H9 (cell line): ENCODE measurements around the gene SSNA1. TPM values are rescaled to one million over a fixed set of nuclear protein-coding genes. Genes with fewer than 3 reads are reported as not detected.

Experiments used
- DNase-seq: peaks from one replicate; pipeline ENCODE4 v3.0.0-alpha.2; 2017
- H2AFZ ChIP-seq: one replicate; pipeline ENCODE4 v1.6.1; 2013; ENCODE audit warnings: mild to moderate bottlenecking, low read length, control low read depth, moderate library complexity
- H2AK5ac ChIP-seq: 2 replicates; pipeline ENCODE4 v1.6.1; 2013; ENCODE audit warnings: low read length, control low read depth, mixed read lengths; ENCODE audit not compliant: insufficient read length
- H2BK120ac ChIP-seq: one replicate; pipeline ENCODE4 v1.6.1; 2013; ENCODE audit warnings: low read depth, mild to moderate bottlenecking, low read length, control low read depth, inconsistent platforms; ENCODE audit not compliant: poor library complexity, severe bottlenecking
- H2BK12ac ChIP-seq: 2 replicates; pipeline ENCODE4 v1.6.1; 2013; ENCODE audit warnings: low read length, control low read depth, mixed read lengths, low read depth; ENCODE audit not compliant: insufficient read length
- H2BK15ac ChIP-seq: 2 replicates; pipeline ENCODE4 v1.6.1; 2013; ENCODE audit warnings: low read depth, low read length, control low read depth
- H2BK20ac ChIP-seq: one replicate; pipeline ENCODE4 v1.6.1; 2013; ENCODE audit warnings: low read depth, mild to moderate bottlenecking, low read length, control low read depth, inconsistent platforms; ENCODE audit not compliant: poor library complexity, severe bottlenecking
- H2BK5ac ChIP-seq: 2 replicates; pipeline ENCODE4 v1.6.1; 2013; ENCODE audit warnings: low read length, control low read depth, mixed read lengths; ENCODE audit not compliant: insufficient read length
- H3K14ac ChIP-seq: 2 replicates; pipeline ENCODE4 v1.6.1; 2013; ENCODE audit warnings: low read length, control low read depth; ENCODE audit not compliant: insufficient read depth
- H3K18ac ChIP-seq: 2 replicates; pipeline ENCODE4 v1.6.1; 2013; ENCODE audit warnings: low read depth, mild to moderate bottlenecking, mixed read lengths, low read length, control low read depth; ENCODE audit not compliant: insufficient read length
- H3K23ac ChIP-seq: 2 replicates; pipeline ENCODE4 v1.6.1; 2013; ENCODE audit warnings: low read length, control low read depth, mixed read lengths, low read depth; ENCODE audit not compliant: insufficient read length
- H3K23me2 ChIP-seq: 2 replicates; pipeline ENCODE4 v1.6.1; 2013; ENCODE audit warnings: low read depth, mild to moderate bottlenecking, mixed read lengths, low read length, control low read depth; ENCODE audit not compliant: insufficient read length, poor library complexity, severe bottlenecking
- H3K27ac ChIP-seq: 2 replicates; pipeline ENCODE4 v1.5.1; 2013; ENCODE audit warnings: low read length, control low read depth, mixed read lengths, low read depth; ENCODE audit not compliant: insufficient read length
- H3K27me3 ChIP-seq: 2 replicates; pipeline ENCODE4 v1.6.1; 2013; ENCODE audit warnings: low read length, control low read depth, inconsistent platforms; ENCODE audit not compliant: insufficient read depth
- H3K4ac ChIP-seq: 2 replicates; pipeline ENCODE4 v1.6.1; 2013; ENCODE audit warnings: low read depth, mild to moderate bottlenecking, control low read depth, inconsistent platforms, low read length, moderate library complexity
- H3K4me1 ChIP-seq: 2 replicates; pipeline ENCODE4 v1.6.1; 2013; ENCODE audit warnings: low read length, control low read depth, inconsistent platforms; ENCODE audit not compliant: insufficient read depth
- H3K4me2 ChIP-seq: 2 replicates; pipeline ENCODE4 v1.6.1; 2013; ENCODE audit warnings: low read length, control low read depth, mixed read lengths; ENCODE audit not compliant: insufficient read length, insufficient read depth
- H3K56ac ChIP-seq: 2 replicates; pipeline ENCODE4 v1.6.1; 2013; ENCODE audit warnings: low read depth, mild to moderate bottlenecking, mixed read lengths, low read length, control low read depth; ENCODE audit not compliant: insufficient read length
- H3K79me1 ChIP-seq: 2 replicates; pipeline ENCODE4 v1.6.1; 2013; ENCODE audit warnings: low read depth, mild to moderate bottlenecking, moderate library complexity, low read length, control low read depth, inconsistent platforms; ENCODE audit not compliant: insufficient read depth, poor library complexity, severe bottlenecking
- H3K79me2 ChIP-seq: 2 replicates; pipeline ENCODE4 v1.6.1; 2013; ENCODE audit warnings: low read length, control low read depth, inconsistent platforms; ENCODE audit not compliant: insufficient read depth
- H3K9ac ChIP-seq: 2 replicates; pipeline ENCODE4 v1.6.1; 2013; ENCODE audit warnings: low read length, control low read depth, mixed read lengths; ENCODE audit not compliant: insufficient read length; ENCODE audit errors: extremely low read depth
- H3K9me3 ChIP-seq: one replicate; pipeline ENCODE4 v1.6.1; 2013; ENCODE audit warnings: low read depth, low read length, inconsistent platforms; ENCODE audit not compliant: control insufficient read depth
- H3T11ph ChIP-seq: one replicate; pipeline ENCODE4 v1.6.1; 2013; ENCODE audit warnings: mild to moderate bottlenecking, low read length, control low read depth, inconsistent platforms
- H4K20me1 ChIP-seq: one replicate; pipeline ENCODE4 v1.6.1; 2013; ENCODE audit not compliant: control insufficient read depth, insufficient read length, insufficient read depth
- H4K5ac ChIP-seq: 2 replicates; pipeline ENCODE4 v1.6.1; 2013; ENCODE audit warnings: low read depth, mild to moderate bottlenecking, mixed read lengths, low read length, control low read depth; ENCODE audit not compliant: insufficient read length
- H4K8ac ChIP-seq: replicated peaks from 2 replicates; pipeline ENCODE4 v1.6.1; 2013; ENCODE audit warnings: low read length, control low read depth, mixed read lengths, low read depth; ENCODE audit not compliant: insufficient read length
- H4K91ac ChIP-seq: 2 replicates; pipeline ENCODE4 v1.6.1; 2013; ENCODE audit warnings: low read depth, mild to moderate bottlenecking, moderate library complexity, mixed read lengths, low read length, control low read depth; ENCODE audit not compliant: insufficient read length
- H3K27ac Mint-ChIP-seq, 3 experiments: 2 replicates in 2 of 3; 3 replicates in 1 of 3; pipeline ENCODE4 v1.8.0; 2020 to 2021; ENCODE audit warnings: mixed read lengths in 3 of 3, mild to moderate bottlenecking in 1 of 3, moderate library complexity in 1 of 3
- H3K27me3 Mint-ChIP-seq: 2 replicates; pipeline ENCODE4 v1.8.0; 2021; ENCODE audit warnings: low read depth, mild to moderate bottlenecking, moderate library complexity, mixed read lengths
- H3K36me3 Mint-ChIP-seq, 3 experiments: 2 replicates in 2 of 3; 3 replicates in 1 of 3; pipeline ENCODE4 v1.8.0; 2020 to 2021; ENCODE audit warnings: low read depth in 3 of 3, mixed read lengths in 3 of 3; ENCODE audit not compliant: insufficient read depth in 1 of 3
- H3K4me1 Mint-ChIP-seq, 2 experiments: 2 replicates each; pipeline ENCODE4 v1.8.0; 2020; ENCODE audit warnings: mixed read lengths in 2 of 2
- H3K4me3 Mint-ChIP-seq, 2 experiments: 2 replicates in 1 of 2; 3 replicates in 1 of 2; pipeline ENCODE4 v1.8.0; 2020 to 2021; ENCODE audit warnings: mild to moderate bottlenecking in 2 of 2, mixed read lengths in 2 of 2, moderate library complexity in 1 of 2
- H3K9me3 Mint-ChIP-seq, 2 experiments: 2 replicates in 1 of 2; 3 replicates in 1 of 2; pipeline ENCODE4 v1.8.0; 2020; ENCODE audit warnings: mild to moderate bottlenecking in 2 of 2, mixed read lengths in 2 of 2, moderate library complexity in 1 of 2
- WGBS: extraction: QIAGEN DNeasy Blood & Tissue Kit; methylation state at CpG from one replicate; pipeline ENCODE4 v1.1.7; 2013; ENCODE audit warnings: missing lambda C conversion rate, low lambda C conversion rate, mixed read lengths; ENCODE audit not compliant: insufficient read length; ENCODE audit errors: extremely low coverage; 5-methylcytosine and 5-hydroxymethylcytosine counted together
- total RNA-seq: library from RNA; stranded (reverse); gene quantifications from 2 replicates; pipeline ENCODE4 v1.2.1, GENCODE V29; 2021
- TF ChIP-seq, protein P1 (sequence below): fragments of 200-600 bp; sonication (generic); conservative IDR thresholded peaks from 3 replicates; pipeline ENCODE4 v1.8.0; 2021; ENCODE audit warnings: antibody characterized with exemption, mild to moderate bottlenecking

The SSNA1 gene
- total RNA-seq, 1 experiment from 2014 or later, result 69.2 TPM

DNA sequence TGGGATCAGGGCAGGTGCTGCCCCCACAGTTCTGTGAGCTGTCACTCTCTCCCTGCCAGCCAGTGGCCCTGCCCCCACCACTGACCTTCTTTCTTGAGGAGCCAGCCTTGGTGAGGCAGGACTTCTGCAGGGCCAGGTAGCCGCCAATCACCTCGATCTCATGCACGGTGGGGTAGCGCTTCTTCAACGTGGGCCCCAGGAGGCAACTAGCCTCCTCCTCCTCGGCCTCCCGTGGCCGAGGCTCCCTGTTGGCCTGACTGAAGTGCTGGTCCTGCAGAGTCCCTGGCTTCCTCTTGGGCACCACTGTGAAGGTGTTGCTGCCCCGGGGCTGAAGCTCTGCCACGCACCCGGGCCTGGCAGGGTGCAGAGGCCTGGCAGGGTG is 10.4 kb downstream of the SSNA1 start:
- Histone ChIP-seq H3K27ac (no peak overlapping the region), H2BK15ac (no peak overlapping the region), H2AFZ (no peak overlapping the region), H4K20me1 (no peaks in the 10 kb centered on the region), H3K9me3 (no peaks in the 10 kb centered on the region), H3K27me3 (no peaks in the 10 kb centered on the region), H3T11ph (no peak overlapping the region), H3K23me2 (peaks cover 2% of the 10 kb centered on the region), H2BK20ac (no peak overlapping the region), H2AK5ac (no peak overlapping the region), H3K79me1 (peaks cover 5% of the 10 kb centered on the region), H2BK5ac (no peak overlapping the region), H3K14ac (no peak overlapping the region), H3K79me2 (peaks cover 1% of the 10 kb centered on the region; the same call in 1 of the 2 replicates), H3K23ac (no peak overlapping the region), H3K4me1 (no peaks in the 10 kb centered on the region), H3K18ac (no peak overlapping the region), H4K5ac (no peak overlapping the region), H3K9ac (peak overlapping the region; percentile 5), H3K4me2 (no peak overlapping the region), H3K56ac (no peak overlapping the region), H2BK12ac (no peak overlapping the region), H2BK120ac (no peak overlapping the region), H4K91ac (no peak overlapping the region), H4K8ac (no peak overlapping the region), H3K4ac (no peak overlapping the region)
- Mint-ChIP-seq H3K36me3 (peaks cover 0 to under 1% (median 0%) of the 10 kb centered on the region in 3 experiments; a peak in 2 of 7 replicates), H3K4me3 (peak overlapping the region; percentile 65 to 78; a peak in 2 of 5 replicates), H3K27ac (no peak overlapping the region), H3K9me3 (no peaks in the 10 kb centered on the region), H3K4me1 (peaks cover 12 to 28% of the 10 kb centered on the region in 2 experiments), H3K27me3 (peaks cover 2% of the 10 kb centered on the region; the same call in 1 of the 2 replicates)
- TF ChIP-seq, protein P1, sequence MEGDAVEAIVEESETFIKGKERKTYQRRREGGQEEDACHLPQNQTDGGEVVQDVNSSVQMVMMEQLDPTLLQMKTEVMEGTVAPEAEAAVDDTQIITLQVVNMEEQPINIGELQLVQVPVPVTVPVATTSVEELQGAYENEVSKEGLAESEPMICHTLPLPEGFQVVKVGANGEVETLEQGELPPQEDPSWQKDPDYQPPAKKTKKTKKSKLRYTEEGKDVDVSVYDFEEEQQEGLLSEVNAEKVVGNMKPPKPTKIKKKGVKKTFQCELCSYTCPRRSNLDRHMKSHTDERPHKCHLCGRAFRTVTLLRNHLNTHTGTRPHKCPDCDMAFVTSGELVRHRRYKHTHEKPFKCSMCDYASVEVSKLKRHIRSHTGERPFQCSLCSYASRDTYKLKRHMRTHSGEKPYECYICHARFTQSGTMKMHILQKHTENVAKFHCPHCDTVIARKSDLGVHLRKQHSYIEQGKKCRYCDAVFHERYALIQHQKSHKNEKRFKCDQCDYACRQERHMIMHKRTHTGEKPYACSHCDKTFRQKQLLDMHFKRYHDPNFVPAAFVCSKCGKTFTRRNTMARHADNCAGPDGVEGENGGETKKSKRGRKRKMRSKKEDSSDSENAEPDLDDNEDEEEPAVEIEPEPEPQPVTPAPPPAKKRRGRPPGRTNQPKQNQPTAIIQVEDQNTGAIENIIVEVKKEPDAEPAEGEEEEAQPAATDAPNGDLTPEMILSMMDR, result no peak
- no CpG with 5 or more reads among the region's 11 CpGs for WGBS
- no peak for DNase-seq
